Gastroesophageal sphincter (tissue), 4 donors: Measurements from ENCODE around the gene HSPB7. TPM values are rescaled to one million over a fixed set of nuclear protein-coding genes. Genes with fewer than 3 reads are reported as not detected.
A peak's percentile ranks its signal among the peaks of the same experiment; 100 is the strongest.
"Not testable (repeated sequence)": the region's sequence is repeated elsewhere in the genome, so short reads cannot be mapped to it uniquely, and the experiment has no call there.

ENCODE experiments used
- ATAC-seq: fragments of 150-250 bp; one replicate; pipeline ENCODE4 v1.9.1; 2016; ENCODE audit warnings: mild to moderate bottlenecking, moderate library complexity
- H3K27ac ChIP-seq, 4 donors: fragments of 200-600 bp; sonication (generic) in 3 of 4; 1 replicate in 3 of 4; 2 replicates in 1 of 4; pipeline ENCODE4 v1.5.1; 2016 to 2019
- H3K27me3 ChIP-seq: fragments of 200-600 bp; sonication (generic); one replicate; pipeline ENCODE4 v1.5.1; 2019
- H3K36me3 ChIP-seq, 2 donors: fragments of 200-600 bp; sonication (generic); one replicate each; pipeline ENCODE4 v1.5.1; 2019; ENCODE audit warnings: control low read depth in 1 of 2
- H3K4me1 ChIP-seq, 3 donors: fragments of 200-600 bp; sonication (generic); 1 replicate in 2 of 3; 2 replicates in 1 of 3; pipeline ENCODE4 v1.5.1; 2016 to 2019; ENCODE audit warnings: control low read depth in 2 of 3
- H3K4me3 ChIP-seq, 2 donors: fragments of 200-600 bp; sonication (generic); one replicate each; pipeline ENCODE4 v1.5.1; 2019; ENCODE audit warnings: mild to moderate bottlenecking in 1 of 2, moderate library complexity in 1 of 2
- H3K9me3 ChIP-seq, 3 donors: fragments of 200-600 bp; sonication (generic); one replicate each; pipeline ENCODE4 v1.5.1; 2017 to 2019; ENCODE audit warnings: control low read depth in 2 of 3
- EP300 ChIP-seq: sonication (generic); formaldehyde crosslinking; IDR thresholded peaks from one replicate; pipeline ENCODE4 v1.6.1; 2017; ENCODE audit warnings: antibody characterized with exemption, mild to moderate bottlenecking
- POLR2A ChIP-seq, 2 donors: fragments of 450-650 bp; IDR thresholded peaks; one replicate each; pipeline ENCODE4 v1.6.1; 2017; ENCODE audit warnings: antibody characterized with exemption in 2 of 2, mild to moderate bottlenecking in 2 of 2, moderate library complexity in 1 of 2
- POLR2AphosphoS5 ChIP-seq: sonication (generic); formaldehyde crosslinking; IDR thresholded peaks from one replicate; pipeline ENCODE4 v1.6.1; 2017; ENCODE audit warnings: antibody characterized with exemption
- WGBS, 2 donors: methylation state at CpG; one replicate each; pipeline ENCODE4 v1.1.5; 2018; ENCODE audit warnings: low coverage in 1 of 2; 5-methylcytosine and 5-hydroxymethylcytosine counted together
- total RNA-seq, 4 donors: library from RNA; depleted of rRNA; stranded (reverse); fragments of >200 nt; gene quantifications; one replicate each; pipeline ENCODE4 v1.1.0, GENCODE V29; 2016
- TF ChIP-seq, protein P1 (sequence below), 4 experiments: fragments of 200-600 bp in 2 of 4; fragments of 450-650 bp in 2 of 4; sonication (generic) in 1 of 4; IDR thresholded peaks; one replicate each; pipeline ENCODE4 v1.5.1; 2017 to 2019; ENCODE audit warnings: antibody characterized with exemption in 4 of 4, mild to moderate bottlenecking in 2 of 4, moderate library complexity in 2 of 4

Gene HSPB7
- total RNA-seq, 4 donors from 2014 or later, result 143 to 505 (median 229) TPM

DNA sequence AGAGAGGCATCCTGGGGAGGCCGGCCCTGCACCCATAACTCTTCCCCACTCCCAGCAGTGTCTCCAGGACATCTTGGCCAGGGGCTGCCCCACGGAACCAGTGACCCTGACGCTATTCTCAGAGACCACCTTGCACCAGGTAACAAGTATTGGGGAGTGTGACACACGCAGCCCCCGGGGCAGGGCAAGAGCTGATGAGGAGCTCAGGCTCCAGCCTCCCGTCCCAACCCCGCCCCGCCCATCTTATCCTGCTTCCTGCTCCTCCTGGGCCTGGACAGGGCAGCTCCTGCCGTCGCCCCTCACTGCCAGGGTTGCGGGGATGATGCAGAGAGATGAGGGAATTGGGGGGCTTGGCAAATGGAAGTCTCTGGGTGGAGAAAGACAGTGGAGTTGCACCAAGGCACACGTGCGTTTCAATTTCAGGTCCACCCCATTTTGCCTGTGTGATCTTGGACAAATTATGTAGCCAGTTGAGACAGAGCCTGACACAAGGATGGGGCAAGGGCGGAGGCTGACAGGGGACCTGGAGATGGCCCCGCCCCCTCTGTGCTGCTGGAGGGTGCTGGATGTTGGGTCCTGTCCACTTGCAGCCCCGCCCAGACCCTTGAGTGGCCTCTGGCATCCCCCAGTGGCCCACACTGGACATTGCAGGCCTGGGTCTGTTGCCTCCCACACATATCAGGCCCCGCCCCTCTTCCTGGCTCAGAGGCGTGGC, 14.7 kb upstream of the HSPB7 start:
- no peak for TF ChIP-seq POLR2A (IDR thresholded peaks at IDR 0.05)
- TF ChIP-seq, protein P1, sequence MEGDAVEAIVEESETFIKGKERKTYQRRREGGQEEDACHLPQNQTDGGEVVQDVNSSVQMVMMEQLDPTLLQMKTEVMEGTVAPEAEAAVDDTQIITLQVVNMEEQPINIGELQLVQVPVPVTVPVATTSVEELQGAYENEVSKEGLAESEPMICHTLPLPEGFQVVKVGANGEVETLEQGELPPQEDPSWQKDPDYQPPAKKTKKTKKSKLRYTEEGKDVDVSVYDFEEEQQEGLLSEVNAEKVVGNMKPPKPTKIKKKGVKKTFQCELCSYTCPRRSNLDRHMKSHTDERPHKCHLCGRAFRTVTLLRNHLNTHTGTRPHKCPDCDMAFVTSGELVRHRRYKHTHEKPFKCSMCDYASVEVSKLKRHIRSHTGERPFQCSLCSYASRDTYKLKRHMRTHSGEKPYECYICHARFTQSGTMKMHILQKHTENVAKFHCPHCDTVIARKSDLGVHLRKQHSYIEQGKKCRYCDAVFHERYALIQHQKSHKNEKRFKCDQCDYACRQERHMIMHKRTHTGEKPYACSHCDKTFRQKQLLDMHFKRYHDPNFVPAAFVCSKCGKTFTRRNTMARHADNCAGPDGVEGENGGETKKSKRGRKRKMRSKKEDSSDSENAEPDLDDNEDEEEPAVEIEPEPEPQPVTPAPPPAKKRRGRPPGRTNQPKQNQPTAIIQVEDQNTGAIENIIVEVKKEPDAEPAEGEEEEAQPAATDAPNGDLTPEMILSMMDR (IDR thresholded peaks at IDR 0.05), result peak in 3 of 4 experiments; percentile 98 to 100 (median 100)
- 0 to 50% methylated on average over 1 to 7 of the region's 18 CpGs for WGBS, 2 donors
- ATAC-seq, result peak; percentile 94

DNA sequence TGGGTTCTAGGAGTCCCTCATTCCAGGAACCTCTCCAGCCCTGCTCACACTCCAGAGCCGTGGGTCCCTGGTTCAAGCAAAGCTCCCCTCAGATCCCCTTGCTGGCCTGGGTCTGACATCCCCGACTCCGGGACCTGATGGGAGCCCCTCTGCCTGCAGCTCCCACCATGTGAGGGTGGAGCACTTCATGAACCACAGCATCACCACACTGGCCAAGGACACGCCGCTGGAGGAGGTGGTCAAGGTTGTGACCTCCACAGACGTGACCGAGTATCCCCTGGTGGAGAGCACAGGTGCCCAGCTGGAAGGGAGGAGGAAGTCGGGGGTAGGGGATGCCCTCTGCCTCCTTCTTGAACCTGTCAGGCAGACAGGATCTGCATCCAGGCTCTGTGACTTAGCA, 13.7 kb upstream of the HSPB7 start:
- H3K27me3 ChIP-seq, result no peaks in the 10 kb centered on the region
- H3K9me3 ChIP-seq, result no peaks in the 10 kb centered on the region
- TF ChIP-seq POLR2A (IDR thresholded peaks at IDR 0.05) (no peak), EP300 (no peak), POLR2AphosphoS5 (no peak)
- TF ChIP-seq, protein P1 (IDR thresholded peaks at IDR 0.05), result no peak
- ATAC-seq, result no peak
- H3K36me3 ChIP-seq, result no peaks in the 10 kb centered on the region
- 92% methylated on average over 4 of the region's 8 CpGs; no CpG with 5 or more reads in 1 of the 2 donors for WGBS, 2 donors
- peaks cover 0 to 25% (median 15%) of the 10 kb centered on the region in 3 donors for H3K4me1 ChIP-seq
- H3K4me3 ChIP-seq, result no peak overlapping the region
- H3K27ac ChIP-seq, result no peak overlapping the region

More for the DNA sequence above, 14.7 kb upstream of the HSPB7 start:
- Histone ChIP-seq H3K36me3 (no peaks in the 10 kb centered on the region), H3K27ac (no peak overlapping the region), H3K4me3 (no peak overlapping the region), H3K9me3 (no peaks in the 10 kb centered on the region), H3K4me1 (peaks cover 0 to 15% (median 6%) of the 10 kb centered on the region in 3 donors), H3K27me3 (no peaks in the 10 kb centered on the region)

DNA sequence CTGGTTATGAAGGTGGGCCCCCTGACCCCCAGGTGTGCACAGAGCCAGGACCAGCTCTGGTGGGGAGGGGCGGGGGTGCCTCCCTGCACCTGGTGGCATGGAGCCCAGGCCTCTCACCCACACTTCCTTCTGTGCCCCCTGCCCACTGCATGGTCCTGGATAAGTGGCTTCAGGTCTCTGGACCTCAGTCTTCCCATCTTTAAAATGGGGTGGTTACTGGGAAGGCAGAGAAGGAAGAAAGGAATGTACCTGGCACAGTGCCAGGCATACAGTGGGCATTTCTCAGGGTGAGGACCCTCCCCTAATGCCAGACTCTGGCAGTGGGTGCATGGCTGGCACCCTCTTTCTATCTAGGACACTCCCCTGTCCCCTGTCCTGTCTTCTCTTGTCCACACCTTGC, 11.4 kb upstream of the HSPB7 start:
- no CpG with 5 or more reads among the region's 1 CpG for WGBS, 2 donors
- H3K36me3 ChIP-seq, result no peaks in the 10 kb centered on the region
- no peak overlapping the region for H3K27ac ChIP-seq
- peaks cover 0 to 30% (median 15%) of the 10 kb centered on the region in 3 donors for H3K4me1 ChIP-seq
- no peak overlapping the region for H3K4me3 ChIP-seq
- no peaks in the 10 kb centered on the region for H3K9me3 ChIP-seq
- no peaks in the 10 kb centered on the region for H3K27me3 ChIP-seq
- no peak for ATAC-seq
- TF ChIP-seq POLR2AphosphoS5 (no peak), POLR2A (IDR thresholded peaks at IDR 0.05) (no peak), EP300 (no peak)
- TF ChIP-seq, protein P1 (IDR thresholded peaks at IDR 0.05), result no peak

DNA sequence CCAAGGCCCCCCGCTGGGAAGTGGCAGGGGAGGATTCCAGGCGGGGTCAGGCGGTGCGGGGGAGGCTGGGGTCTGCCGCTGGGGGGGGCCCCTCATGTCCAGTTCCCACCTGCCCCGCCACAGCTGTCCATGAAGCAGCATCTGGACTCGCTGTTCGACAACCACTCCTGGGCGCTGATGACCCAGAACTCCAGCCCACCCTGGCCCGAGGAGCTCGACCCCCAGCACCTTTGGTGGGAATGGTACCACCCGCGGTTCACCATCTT, 11.1 kb upstream of the HSPB7 start:
- not testable (repeated sequence) for H3K9me3 ChIP-seq, H3K27me3 ChIP-seq, H3K4me3 ChIP-seq, ATAC-seq, H3K36me3 ChIP-seq, H3K27ac ChIP-seq
- peaks cover 0 to 30% (median 15%) of the 10 kb centered on the region in 3 donors for H3K4me1 ChIP-seq
- WGBS, 2 donors, result no CpG with 5 or more reads among the region's 13 CpGs

DNA sequence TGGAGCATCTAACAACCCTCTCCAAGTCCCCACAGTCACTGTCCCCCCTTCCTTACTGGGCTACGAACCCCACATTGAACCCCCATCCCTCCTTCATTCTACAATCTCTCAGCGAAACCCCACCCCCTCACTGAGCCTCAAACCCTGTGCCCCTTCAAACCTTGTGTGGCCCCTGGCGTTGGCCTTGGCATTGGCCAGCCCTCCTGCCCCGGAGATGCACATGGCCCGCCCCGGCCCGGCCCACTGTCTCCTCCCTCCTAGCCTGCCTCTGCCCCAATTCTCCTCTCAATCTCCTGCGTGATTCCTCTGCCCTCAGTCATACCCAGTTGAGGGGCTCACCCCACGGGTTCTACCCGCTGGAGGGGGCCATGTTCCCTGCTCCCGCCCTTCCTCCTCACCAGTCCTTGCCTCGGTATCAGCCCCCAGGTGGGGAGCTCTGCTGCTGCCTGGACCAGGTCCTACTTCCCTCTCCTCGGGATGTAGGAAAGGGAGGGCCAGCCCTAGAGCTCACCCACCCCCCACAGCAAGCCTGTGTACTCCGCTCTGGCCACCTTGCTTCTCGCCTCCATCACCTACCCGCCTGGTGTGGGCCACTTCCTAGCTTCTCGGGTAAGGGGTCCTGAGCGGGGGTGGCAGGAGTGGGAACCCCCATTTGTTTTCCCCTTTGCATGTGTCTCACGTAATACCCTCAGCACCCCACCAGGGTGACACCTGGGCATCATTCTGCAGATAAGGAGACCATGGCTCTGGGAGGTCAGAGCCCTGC, 10.6 kb upstream of the HSPB7 start:
- H3K27ac ChIP-seq, result no peak overlapping the region
- no peaks in the 10 kb centered on the region for H3K9me3 ChIP-seq
- peaks cover 0 to 30% (median 15%) of the 10 kb centered on the region in 3 donors for H3K4me1 ChIP-seq
- TF ChIP-seq EP300, result no peak
- no peak for TF ChIP-seq POLR2AphosphoS5
- TF ChIP-seq, protein P1 (IDR thresholded peaks at IDR 0.05), result no peak
- TF ChIP-seq POLR2A (IDR thresholded peaks at IDR 0.05), result no peak
- 64% methylated on average over 14 of the region's 19 CpGs; no CpG with 5 or more reads in 1 of the 2 donors for WGBS, 2 donors
- no peaks in the 10 kb centered on the region for H3K27me3 ChIP-seq
- H3K4me3 ChIP-seq, result no peak overlapping the region
- H3K36me3 ChIP-seq, result no peaks in the 10 kb centered on the region
- ATAC-seq, result no peak
